Tibial nerve (tissue), 4 donors: Measurements from ENCODE around the gene CIBAR2.

Experiments used
- CTCF ChIP-seq, 5 experiments: fragments of 200-600 bp in 3 of 5; fragments of 450-650 bp in 2 of 5; sonication (generic) in 3 of 5; IDR thresholded peaks; one replicate each; pipeline ENCODE4 v1.5.1; 2016 to 2019; ENCODE audit warnings: antibody characterized with exemption in 5 of 5, mild to moderate bottlenecking in 3 of 5, moderate library complexity in 2 of 5
- EP300 ChIP-seq, 2 donors: sonication (generic); formaldehyde crosslinking; IDR thresholded peaks; one replicate each; pipeline ENCODE4 v1.6.1; 2017; ENCODE audit warnings: antibody characterized with exemption in 2 of 2, mild to moderate bottlenecking in 1 of 2

DNA sequence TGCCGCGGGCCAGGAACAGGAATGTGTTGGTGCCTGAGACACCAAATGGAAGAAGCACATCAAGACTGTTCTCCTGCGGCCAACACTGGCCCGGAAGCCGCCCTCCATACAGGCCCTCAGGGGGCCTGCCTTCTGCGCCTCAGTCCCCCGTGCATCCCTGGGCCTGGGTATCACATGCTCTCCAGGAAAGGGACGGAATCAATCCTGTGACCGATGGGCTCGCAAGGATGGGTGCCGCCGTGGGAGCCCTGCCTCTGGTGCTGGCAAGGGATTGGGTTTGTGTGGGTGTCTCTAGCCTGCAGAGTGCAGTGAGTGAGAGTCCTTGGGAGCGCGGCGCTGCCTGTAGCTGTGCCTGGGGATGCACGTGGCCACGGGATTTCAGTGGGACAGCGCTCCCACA is 19.4 kb downstream of the CIBAR2 start:
- TF ChIP-seq CTCF (IDR thresholded peaks at IDR 0.05) (no peak), EP300 (IDR thresholded peaks at IDR 0.05) (no peak)
